HEK293T (cell line): ENCODE measurements around the gene ALDH16A1.

Experiments
- CTBP1 ChIP-seq: fragments of 450-650 bp; IDR thresholded peaks from 2 replicates; pipeline ENCODE4 v1.6.1; 2016; ENCODE audit warnings: borderline replicate concordance
- FOXM1 ChIP-seq: fragments of 450-650 bp; IDR thresholded peaks from 2 replicates; pipeline ENCODE4 v1.6.1; 2017; ENCODE audit warnings: mild to moderate bottlenecking, borderline replicate concordance
- HDGF ChIP-seq: fragments of 450-650 bp; IDR thresholded peaks from 2 replicates; pipeline ENCODE4 v1.6.1; 2017; ENCODE audit warnings: antibody characterized with exemption, borderline replicate concordance
- LEF1 ChIP-seq: fragments of 450-650 bp; IDR thresholded peaks from 2 replicates; pipeline ENCODE4 v1.6.1; 2017; ENCODE audit warnings: mild to moderate bottlenecking, borderline replicate concordance

DNA sequence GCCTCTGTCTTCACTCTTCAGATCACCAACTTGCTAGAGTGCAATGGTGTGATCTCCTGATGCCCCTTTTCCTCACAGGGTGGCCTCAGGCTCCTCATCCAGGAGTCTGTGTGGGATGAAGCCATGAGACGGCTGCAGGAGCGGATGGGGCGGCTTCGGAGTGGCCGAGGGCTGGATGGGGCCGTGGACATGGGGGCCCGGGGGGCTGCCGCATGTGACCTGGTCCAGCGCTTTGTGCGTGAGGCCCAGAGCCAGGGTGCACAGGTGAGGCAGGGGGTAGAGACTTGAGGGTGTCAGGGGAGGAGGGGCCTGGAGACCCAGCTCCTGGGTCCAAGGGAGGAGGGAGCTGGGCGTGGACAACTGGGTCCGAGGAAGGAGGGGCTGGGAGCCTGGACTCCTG, 9.5 kb downstream of the ALDH16A1 start:
- no peak for TF ChIP-seq FOXM1
- TF ChIP-seq HDGF = no peak
- no peak for TF ChIP-seq CTBP1
- no peak for TF ChIP-seq LEF1
